HG03457 (cell line): ENCODE measurements around the gene UBR2.
"Not testable (repeated sequence)": the region's sequence is repeated elsewhere in the genome, so short reads cannot be mapped to it uniquely, and the experiment has no call there.

Experiments
- ATAC-seq: cut with Tn5 transposase; IDR thresholded peaks from one replicate; pipeline ENCODE4 v1.9.1; 2021; ENCODE audit warnings: moderate number of reproducible peaks; ENCODE audit not compliant: unreplicated experiment

The UBR2 gene

GRCh38 chr6:42690151-42690702 is 126.4 kb downstream of the UBR2 start:
- no peak for ATAC-seq

DNA sequence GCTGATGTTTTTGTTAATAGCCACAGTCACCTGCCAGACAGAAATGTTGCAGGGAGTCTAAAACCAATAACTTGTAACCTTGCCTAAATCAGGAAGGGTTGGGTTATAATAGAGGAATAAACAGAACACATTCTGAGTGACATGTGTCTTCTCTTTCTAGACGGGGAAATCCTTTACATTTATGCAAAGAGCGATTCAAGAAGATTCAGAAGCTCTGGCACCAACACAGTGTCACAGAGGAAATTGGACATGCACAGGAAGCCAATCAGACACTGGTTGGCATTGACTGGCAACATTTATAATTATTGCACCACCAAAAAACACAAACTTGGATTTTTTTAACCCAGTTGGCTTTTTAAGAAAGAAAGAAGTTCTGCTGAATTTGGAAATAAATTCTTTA is 127.0 kb downstream of the UBR2 start:
- ATAC-seq: no peak

DNA sequence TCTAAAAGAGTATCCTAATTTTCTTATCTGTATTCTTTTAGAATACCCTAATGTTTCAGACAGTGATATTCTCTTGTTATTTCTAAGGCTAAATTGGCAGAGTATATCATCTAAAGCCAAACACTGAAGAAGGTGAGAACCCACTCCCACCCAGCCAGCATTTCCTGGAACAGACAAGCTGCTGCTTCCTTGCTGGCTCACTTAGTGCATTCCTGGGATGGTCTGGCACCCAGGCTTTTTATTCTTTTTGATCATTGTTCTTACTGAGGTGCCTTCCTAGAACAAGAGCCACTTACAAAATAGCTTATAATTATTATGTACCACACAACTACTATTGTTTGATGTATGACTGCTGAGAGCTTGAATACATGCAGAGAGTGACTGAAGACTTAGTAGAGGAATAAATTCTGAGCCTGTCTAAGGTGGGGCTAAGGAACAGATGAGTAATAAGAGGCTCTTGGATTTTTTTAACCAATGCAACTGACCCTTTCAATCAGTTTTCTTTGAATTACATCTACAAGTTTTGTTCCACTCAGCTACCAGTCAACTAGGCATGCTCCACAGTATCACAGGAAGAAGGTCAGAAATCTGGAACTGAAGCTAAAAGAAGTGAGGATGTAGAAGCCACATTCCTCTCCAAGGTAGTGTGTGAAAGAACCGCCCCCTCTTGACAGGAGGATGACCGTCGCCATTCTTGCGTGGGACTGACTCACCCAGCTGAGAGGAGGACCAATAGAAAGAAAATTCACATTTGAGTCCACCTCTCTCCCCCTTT is 128.5 kb downstream of the UBR2 start:
- ATAC-seq: no peak

- no peak for ATAC-seq
Observed at GRCh38 chr6:42693725-42694323, 130.0 kb downstream of the UBR2 start.

DNA sequence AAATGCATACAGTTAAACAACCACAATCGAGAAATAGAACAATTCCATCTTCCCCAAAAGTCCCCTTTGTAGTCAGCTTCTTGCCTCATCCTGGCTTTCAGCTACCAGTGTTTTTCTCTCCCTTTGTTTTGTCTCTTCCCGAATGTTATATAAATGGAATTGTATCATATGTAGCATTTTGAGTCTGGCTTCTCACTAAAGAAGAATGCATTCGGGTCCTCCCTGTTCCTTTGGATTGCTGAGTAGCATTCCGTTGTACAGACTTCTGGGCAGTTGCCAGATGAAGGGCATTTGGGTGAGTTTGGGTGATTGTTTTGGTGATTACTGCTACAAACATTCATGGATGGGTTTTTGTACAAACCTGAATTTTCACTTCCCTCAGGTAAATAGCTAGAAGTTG is 130.8 kb downstream of the UBR2 start:
- no peak for ATAC-seq

- no peak for ATAC-seq
Observed at GRCh38 chr6:42696526-42697267, 132.9 kb downstream of the UBR2 start.

DNA sequence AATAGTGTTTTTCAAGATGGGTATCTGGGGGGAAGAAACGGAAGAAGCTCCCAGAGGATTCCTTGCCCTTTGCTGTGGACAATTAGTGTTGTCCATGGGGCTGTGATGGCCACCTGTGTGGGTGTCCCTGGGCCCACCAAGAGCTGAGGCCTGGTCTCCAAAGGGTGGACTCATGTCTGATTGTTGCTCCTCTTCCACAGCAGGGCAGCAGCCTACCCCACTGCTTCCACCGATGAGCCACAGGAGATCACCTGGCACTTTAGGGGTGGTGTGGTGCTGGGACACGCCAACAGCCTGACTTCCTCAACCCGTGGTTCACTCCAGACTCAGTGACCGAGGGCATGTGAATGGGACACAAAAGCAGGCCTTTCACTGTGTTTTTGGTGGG is 133.4 kb downstream of the UBR2 start:
- no peak for ATAC-seq

- no peak for ATAC-seq
Observed at GRCh38 chr6:42698217-42698616, 134.4 kb downstream of the UBR2 start.

DNA sequence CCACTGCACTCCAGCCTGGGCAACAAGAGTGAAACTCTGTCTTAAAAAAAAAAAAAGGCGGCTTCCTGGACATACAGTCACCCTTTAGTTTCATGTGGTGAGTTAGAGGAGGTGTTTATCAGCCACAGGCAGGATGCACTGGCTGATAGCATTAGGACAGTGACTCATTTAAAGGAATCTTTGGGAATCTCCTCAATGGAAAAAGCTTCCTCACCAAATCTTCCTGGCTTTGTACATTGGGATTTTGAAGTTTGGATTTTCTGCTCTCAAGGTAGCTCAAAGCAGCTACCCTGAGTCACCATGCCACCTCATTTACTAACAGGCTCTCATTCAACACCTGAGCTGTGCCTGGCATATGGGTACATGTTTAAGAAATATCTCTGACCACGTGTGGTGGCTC is 138.4 kb downstream of the UBR2 start:
- no peak for ATAC-seq

GRCh38 chr6:42702786-42703185 is 139.0 kb downstream of the UBR2 start:
- not testable (repeated sequence) for ATAC-seq

- no peak for ATAC-seq
Observed at GRCh38 chr6:42704251-42704936, 140.6 kb downstream of the UBR2 start.

GRCh38 chr6:42704937-42705374 is 141.1 kb downstream of the UBR2 start:
- no peak for ATAC-seq

GRCh38 chr6:42707595-42707994 is 143.8 kb downstream of the UBR2 start:
- ATAC-seq: no peak

DNA sequence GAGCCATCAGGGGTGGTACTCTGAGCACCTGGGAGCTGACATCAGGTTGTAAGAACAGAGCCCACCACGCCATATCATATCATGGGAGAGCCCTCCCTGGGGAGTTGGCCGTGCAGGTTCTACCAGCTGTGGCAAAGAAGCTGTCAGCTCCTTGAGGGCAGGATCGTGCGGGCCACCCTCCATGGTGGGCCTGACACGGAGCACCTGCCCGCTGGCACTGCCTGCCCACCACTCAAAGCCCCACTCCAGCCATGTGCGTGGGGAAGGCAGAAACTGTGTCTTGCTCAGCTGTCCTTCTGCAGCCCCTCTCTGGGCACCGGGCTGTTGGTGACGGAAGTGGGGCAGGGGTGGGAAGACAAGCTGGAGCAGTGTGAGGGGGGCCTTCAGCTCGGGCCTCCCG is 144.3 kb downstream of the UBR2 start:
- no peak for ATAC-seq

GRCh38 chr6:42709871-42710270 is 146.0 kb downstream of the UBR2 start:
- ATAC-seq: no peak

- no peak for ATAC-seq
Observed at GRCh38 chr6:42710316-42710715, 146.5 kb downstream of the UBR2 start.

- no peak for ATAC-seq
Observed at GRCh38 chr6:42711930-42712329, 148.1 kb downstream of the UBR2 start.

GRCh38 chr6:42714098-42714761 is 150.4 kb downstream of the UBR2 start:
- ATAC-seq: no peak

DNA sequence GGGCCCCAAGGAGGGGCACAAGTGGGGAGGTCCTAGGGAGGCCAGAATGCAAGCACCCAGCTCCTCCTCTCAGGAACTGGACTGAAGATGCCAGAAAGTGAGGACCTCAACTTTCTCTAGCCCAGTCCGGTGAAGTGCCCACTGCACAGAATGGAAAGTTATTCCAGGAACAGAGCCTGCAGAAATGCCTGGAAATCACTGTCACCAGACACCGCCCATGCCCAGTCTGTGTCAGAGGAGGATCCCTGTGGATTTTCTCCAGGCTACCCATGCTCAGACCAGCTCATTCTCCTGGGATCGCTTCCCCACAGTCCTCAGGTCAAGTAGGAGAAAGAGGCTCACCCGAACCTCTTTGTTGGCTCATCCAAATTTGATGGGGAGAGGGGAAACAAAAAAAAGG is 152.0 kb downstream of the UBR2 start:
- no peak for ATAC-seq

- no peak for ATAC-seq
Observed at GRCh38 chr6:42720739-42721138, 156.9 kb downstream of the UBR2 start.

DNA sequence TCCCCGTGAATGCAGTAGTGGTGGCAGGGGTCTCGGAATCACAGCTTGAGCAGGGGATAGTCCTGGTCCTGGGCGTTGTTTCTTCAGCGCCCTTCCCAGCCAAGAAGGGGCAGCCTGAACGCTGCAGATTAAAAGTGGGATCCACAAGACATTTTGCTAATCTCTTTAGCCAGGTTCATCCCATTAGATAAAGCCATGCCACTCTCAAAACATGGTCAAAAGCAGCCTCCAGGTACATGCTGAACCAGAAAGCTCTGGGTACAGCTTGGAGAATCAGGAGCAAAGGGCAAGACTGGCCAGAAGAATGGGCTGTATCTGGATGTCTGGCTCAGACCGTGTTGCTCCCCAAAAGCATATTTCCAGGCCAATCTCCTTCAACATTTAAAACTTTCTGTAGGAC is 158.7 kb downstream of the UBR2 start, which contains the start of gene PRPH2:
Gene PRPH2 (minus strand): TSS at position 101 of the 400 bp plus-strand sequence. CDS start 263 bp downstream, outside the sequence.
- ATAC-seq: no peak
